GM21423 (cell line): Measurements from ENCODE around the gene SNHG17.
"Not testable (repeated sequence)": the region's sequence is repeated elsewhere in the genome, so short reads cannot be mapped to it uniquely, and the experiment has no call there.

Experiments
- ATAC-seq: cut with Tn5 transposase; IDR thresholded peaks from one replicate; pipeline ENCODE4 v1.9.1; 2021; ENCODE audit warnings: mild to moderate bottlenecking, moderate library complexity; ENCODE audit not compliant: unreplicated experiment

The SNHG17 gene

GRCh38 chr20:38421915-38422314 lies 13.2 kb downstream of the SNHG17 start:
- ATAC-seq, result no peak

DNA sequence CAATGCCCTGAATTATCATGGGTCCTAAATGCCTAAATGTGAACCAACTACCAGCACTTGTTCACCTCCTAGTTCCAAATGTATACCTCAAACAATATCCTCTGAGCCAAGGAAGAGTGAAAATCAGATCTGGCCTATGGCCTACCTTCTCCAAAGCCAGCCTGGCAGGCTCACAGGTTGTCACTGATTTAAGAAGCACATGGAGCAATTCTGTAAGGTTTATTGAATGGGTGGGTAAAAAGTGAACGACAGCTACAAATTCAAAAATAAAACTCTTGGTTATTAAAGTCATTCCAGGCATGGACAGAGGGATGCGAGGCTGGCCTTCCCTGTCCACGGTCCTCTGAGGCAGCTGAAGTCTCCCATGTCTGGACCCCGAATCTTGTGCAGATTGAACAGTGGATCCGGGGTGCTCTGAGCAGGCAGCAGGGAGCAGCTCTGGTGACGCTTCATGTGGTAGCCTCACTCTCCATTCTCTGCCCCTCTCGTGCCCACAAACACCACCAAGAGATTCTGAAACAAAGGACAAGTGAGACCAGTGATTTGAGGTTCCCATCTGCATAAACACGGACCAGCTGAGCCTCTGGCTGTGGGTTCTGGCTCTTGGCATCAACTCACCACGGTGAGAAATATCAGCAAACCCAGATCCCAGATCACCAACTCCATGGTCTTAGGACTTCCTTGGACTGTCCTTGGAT lies 14.6 kb downstream of the SNHG17 start:
- ATAC-seq, result no peak

DNA sequence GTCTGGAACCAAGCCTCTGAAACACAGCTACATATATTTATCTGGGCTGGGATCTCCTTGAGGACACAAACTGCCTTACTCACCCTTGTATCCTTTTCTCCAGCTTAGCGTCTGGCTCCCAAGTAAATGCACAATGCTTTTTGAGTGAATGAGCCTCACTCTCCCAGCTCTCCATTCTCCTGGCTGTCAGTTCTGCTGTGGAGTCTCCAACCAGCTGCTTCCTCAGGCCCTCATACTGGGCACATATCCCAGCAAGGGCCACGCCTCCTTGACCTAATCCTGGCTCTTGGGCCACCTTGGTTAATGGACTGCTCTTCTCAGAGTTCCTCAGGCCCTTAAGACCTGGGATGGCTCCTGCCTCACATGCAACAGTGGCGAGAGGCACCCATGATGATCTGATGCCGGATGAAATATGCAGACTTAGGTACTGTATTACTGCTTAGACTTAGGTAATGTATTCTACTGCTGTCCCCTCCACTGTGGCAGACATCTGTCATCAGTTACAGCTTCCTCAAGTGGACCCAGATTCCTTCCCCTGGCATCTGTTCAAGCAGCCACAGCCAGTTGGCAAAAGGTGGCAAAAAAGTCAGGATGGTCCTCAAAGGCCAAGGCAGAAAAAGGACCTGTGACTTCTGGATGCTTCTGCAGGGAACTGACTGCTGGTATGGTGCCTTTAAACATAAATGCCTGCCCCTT lies 16.5 kb downstream of the SNHG17 start:
- no peak for ATAC-seq

DNA sequence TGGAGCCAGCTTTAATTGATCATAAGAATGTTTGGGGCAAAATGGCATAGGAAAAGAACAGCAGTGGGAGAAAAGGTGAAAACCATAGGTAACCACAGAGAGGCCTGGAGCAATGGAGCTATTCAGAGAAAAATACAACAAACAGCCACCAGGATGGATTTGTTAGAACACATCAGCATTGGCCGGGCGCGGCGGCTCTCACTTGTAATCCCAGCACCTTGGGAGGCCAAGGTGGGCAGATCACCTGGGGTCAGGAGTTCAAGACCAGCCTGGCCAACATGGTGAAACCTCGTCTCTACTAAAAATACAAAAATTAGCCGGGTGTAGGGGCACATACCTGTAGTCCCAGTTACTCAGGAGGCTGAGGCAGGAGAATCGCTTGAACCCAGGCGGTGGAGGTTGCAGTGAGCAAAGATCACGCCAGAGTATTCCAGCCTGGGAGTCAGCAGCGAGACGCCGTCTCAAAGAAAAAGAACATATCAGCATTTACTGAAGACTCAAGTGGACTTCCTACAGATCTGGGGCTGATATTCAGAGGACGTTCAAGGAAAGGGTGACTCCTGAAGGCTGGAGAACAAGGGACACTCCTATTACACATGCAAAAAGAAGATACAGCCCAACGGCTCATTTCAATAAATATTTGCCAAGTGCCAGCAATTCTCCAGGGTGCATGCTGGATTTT lies 20.2 kb downstream of the SNHG17 start:
- no peak for ATAC-seq

GRCh38 chr20:38412877-38413577 lies 22.1 kb downstream of the SNHG17 start:
- ATAC-seq, result no peak

DNA sequence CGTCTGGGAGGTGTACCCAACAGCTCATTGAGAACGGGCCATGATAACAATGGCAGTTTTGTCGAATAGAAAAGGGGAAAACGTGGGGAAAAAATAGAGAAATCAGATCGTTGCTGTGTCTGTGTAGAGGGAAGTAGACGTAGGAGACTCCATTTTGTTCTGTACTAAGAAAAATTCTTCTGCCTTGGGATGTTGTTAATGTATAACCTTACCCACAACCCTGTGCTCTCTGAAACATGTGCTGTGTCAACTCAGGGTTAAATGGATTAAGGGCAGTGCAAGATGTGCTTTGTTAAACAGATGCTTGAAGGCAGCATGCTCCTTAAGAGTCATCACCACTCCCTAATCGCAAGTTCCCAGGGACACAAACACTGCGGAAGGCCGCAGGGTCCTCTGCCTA lies 27.3 kb downstream of the SNHG17 start:
- not testable (repeated sequence) for ATAC-seq

DNA sequence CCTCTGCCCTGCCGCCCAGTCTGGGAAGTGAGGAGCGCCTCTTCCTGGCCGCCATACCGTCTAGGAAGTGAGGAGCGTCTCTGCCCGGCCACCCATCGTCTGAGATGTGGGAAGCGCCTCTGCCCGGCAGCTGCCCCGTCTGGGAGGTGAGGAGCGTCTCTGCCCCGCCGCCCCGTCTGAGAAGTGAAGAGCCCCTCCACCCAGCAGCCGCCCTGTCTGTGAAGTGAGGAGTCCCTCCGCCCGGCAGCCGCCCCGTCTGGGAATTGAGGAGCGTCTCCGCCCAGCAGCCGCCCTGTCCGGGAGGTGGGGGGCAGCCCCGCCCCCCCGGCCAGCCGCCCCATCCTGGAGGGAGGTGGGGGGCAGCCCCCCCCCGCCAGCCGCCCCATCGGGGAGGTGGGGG lies 27.8 kb downstream of the SNHG17 start:
- no peak for ATAC-seq

GRCh38 chr20:38406476-38406875 lies 28.7 kb downstream of the SNHG17 start:
- no peak for ATAC-seq

GRCh38 chr20:38405132-38405531 lies 30.0 kb downstream of the SNHG17 start:
- no peak for ATAC-seq

DNA sequence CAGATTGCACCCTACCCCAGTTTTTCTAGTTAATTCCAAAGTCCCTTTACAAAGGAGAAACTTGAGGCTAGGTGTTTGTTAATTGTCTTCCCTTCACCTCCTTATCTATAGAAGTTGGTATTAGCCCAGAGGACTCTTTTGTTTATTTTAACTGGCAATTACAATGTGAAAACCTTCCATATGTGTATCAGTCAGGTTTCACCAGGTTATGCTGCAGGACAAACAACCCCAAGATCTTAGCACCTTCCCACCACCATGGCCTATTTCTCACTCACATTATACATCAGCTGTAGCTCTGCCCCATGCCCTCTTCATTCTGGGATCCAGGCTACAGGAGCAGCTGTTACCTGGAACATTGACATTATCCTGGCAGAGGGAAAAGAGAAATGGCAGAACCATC lies 31.1 kb downstream of the SNHG17 start:
- ATAC-seq, result no peak

DNA sequence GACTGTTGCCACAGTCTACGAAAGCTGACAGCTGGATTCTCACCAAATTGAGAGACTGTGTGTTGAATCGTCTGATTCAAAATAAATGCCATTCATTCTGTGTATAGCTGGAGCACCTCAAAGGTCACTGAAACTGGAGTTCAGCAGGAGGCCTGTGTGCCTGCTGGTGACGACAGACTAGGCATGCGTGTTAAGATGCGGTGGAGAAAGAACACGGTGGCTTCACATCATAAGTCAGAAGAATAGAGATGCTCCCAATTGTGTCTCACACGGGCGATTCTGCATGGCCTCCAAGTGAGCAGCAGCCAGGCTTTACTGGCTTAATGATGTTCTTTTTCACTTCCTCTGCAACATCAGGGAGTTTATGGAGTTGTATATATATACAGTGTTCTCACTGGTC lies 32.3 kb downstream of the SNHG17 start:
- no peak for ATAC-seq

DNA sequence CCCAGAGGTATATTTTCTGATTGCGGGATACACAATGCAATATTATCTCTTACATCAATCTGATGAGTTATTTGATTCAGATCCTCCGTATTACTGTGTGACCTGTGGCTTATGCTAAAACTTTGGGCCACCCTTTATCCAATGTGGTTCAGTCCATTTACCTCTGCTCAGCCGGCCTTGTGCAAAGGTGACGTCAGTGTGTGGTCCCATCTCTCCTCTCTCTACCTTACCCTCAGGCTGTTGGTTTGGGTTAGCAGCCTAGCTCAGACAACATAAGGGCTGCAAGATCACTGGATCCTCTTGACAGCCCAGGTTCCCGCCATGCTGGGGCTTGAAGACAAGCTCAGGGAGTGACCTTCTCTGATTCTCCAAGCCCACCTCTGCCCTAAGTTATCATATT lies 33.0 kb downstream of the SNHG17 start:
- no peak for ATAC-seq

GRCh38 chr20:38395751-38396395 lies 39.3 kb downstream of the SNHG17 start:
- ATAC-seq, result not testable (repeated sequence)

DNA sequence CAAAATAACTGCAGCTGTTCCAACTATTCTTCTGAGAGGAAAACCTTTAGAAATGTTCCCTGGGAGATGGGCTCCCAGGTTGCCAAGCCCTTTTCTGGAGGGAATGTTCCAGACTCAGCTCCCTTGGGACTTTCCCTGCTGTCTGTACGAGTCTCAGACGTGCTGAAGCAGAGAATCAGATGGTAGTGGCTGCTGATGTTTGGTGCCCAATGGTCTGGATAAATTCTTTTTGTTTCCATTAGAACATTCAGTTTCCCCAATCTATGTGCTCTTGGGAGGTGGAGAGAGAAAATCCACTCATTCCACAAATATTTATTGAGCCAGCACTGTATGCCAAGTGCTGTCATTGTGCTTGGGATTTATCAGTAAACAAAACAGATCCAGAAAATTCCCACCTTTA lies 40.0 kb downstream of the SNHG17 start:
- ATAC-seq, result no peak

- ATAC-seq, result no peak
These were observed 41.9 kb downstream of the SNHG17 start for GRCh38 chr20:38393259-38393658.

- no peak for ATAC-seq
These were observed 42.8 kb downstream of the SNHG17 start for GRCh38 chr20:38392356-38392755.

DNA sequence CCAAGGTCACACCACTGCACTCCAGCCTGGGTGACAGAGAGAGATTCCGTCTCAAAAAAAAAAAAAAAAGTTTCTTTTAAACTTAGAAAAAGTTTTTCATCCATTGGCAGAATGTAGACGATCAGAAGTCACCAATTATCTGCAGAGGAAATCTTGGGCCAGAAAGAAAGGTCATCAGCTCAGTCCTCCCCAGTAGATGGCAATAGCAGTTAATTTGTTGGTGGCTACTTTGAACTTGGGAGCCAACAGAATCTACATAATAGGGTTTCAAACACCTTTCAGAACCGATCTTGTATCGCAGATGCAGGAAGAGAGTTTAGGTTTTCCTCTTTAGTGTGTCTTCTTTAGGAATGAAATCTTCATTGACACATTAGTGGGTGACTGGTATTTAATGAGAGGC lies 47.2 kb downstream of the SNHG17 start:
- no peak for ATAC-seq

GRCh38 chr20:38386851-38387250 lies 48.3 kb downstream of the SNHG17 start:
- ATAC-seq, result no peak

DNA sequence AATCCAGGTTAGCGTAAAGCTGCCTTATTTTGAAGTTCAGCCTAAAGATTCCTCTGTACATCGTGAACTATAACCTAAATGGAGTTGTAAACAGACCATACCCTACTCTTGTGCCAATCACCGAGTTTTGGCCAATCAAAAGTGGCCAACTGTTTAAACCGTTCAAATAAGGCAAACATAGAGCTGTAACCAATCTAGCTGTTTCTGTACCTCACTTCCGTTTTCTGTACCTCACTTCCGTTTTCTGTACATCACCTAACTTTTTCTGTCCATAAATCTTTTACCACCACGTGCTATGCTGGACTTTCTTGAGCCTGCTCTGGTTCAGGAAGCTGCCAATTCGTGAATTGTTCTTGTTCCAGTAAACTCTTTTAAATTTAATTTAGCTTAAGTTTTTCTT lies 49.1 kb downstream of the SNHG17 start:
- ATAC-seq, result no peak

DNA sequence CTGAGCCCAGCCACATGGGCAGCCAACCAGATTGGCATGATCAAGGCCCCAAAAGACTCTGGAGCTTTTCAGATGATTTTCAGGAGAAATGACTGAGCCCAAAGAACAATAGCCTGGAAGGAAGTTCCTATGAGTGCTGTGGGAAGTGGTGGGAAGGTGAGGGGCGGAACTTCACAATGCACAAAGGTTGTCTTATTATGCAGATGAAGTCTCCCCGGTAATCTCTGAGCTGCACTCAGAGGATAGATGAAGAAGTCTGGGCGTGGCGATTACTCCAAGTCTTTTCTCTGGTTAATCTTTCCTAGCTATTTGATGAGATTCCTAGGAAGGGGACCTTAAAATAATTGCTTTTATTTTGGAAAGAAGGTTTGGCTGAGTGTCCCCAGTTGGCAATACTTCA lies 52.0 kb downstream of the SNHG17 start:
- ATAC-seq, result no peak

DNA sequence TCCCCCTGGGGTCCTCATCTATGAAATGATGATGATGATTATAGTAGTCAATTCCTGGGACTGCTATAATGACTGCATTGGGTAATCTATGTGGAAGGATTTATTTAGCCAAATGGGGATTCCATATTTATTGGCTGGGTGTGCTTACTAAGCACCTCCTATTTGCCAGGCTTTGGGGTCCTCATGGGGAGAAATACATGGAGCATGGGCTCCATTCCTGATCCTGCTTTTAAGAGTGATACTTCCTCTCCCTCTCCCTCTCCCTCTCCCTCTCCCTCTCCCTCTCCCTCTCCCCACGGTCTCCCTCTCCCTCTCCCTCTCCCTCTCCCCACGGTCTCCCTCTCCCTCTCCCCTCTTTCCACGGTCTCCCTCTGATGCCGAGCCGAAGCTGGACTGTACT lies 57.3 kb downstream of the SNHG17 start:
- ATAC-seq, result not testable (repeated sequence)
